Thyroid gland (tissue), 4 donors: ENCODE data around the gene SYNCRIP.

ENCODE experiments used
- POLR2A ChIP-seq, 2 donors: fragments of 450-650 bp; IDR thresholded peaks; one replicate each; pipeline ENCODE4 v1.6.1; 2017; ENCODE audit warnings: antibody characterized with exemption in 2 of 2, mild to moderate bottlenecking in 2 of 2, moderate library complexity in 1 of 2
- TF ChIP-seq, protein P1 (sequence below), 6 experiments: fragments of 200-600 bp in 3 of 6; fragments of 450-650 bp in 3 of 6; sonication (generic) in 3 of 6; IDR thresholded peaks; one replicate each; pipeline ENCODE4 v1.5.1; 2016 to 2019; ENCODE audit warnings: antibody characterized with exemption in 6 of 6, mild to moderate bottlenecking in 2 of 6, inconsistent platforms in 1 of 6, moderate library complexity in 1 of 6

DNA sequence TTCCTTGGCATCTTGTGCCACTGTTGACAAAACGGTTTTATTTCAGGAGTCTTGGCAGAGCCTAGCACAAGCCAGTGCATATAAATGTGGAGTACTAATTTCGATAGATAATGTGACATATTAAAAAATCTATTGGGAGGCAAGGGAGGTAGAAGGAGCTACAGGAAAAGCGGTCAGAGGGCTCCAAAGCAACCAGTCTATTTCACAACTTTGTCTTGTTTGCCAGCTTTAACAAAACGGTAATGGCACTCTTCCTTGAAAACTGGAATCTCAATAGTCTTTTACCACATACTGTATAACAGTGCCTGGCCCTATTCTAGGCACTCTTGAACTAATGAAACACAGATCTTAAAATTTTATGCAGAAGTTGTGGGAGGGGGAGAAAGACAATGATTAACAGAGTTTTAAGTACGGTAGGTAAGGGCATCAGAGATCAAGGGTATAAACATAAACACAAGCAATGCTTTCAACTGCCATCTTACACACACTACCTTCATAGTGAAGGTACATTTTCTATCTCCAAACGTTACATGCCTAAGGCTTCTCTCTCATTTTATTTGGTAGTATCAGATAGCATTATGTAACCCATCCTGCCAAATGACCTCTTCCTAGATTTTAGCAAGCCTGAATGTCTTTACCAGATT lies 33.5 kb upstream of the SYNCRIP start:
- TF ChIP-seq, protein P1, sequence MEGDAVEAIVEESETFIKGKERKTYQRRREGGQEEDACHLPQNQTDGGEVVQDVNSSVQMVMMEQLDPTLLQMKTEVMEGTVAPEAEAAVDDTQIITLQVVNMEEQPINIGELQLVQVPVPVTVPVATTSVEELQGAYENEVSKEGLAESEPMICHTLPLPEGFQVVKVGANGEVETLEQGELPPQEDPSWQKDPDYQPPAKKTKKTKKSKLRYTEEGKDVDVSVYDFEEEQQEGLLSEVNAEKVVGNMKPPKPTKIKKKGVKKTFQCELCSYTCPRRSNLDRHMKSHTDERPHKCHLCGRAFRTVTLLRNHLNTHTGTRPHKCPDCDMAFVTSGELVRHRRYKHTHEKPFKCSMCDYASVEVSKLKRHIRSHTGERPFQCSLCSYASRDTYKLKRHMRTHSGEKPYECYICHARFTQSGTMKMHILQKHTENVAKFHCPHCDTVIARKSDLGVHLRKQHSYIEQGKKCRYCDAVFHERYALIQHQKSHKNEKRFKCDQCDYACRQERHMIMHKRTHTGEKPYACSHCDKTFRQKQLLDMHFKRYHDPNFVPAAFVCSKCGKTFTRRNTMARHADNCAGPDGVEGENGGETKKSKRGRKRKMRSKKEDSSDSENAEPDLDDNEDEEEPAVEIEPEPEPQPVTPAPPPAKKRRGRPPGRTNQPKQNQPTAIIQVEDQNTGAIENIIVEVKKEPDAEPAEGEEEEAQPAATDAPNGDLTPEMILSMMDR (IDR thresholded peaks at IDR 0.05) = no peak
- no peak for TF ChIP-seq POLR2A (IDR thresholded peaks at IDR 0.05)
